ENCODE measurements around the gene ERBIN. TPM values are rescaled to one million over a fixed set of nuclear protein-coding genes. Genes with fewer than 3 reads are reported as not detected.

The ERBIN gene
- total and polyA plus RNA-seq, 2 of the 13 experiments (the other 11 are each of a cell fraction or from before 2014, with no cell fraction given), result 14.4 to 41.7 TPM

GRCh38 chr5:65925601-65926275, 637 bp upstream of the ERBIN start (continued):
- no peak; the same call in 1 of the 2 replicates for TF ChIP-seq ZBED4 (CRISPR knock-in tag; IDR thresholded peaks at IDR 0.05; ENCODE audit: borderline replicate concordance)
- no peak for TF ChIP-seq ZFAT (CRISPR knock-in tag; conservative IDR thresholded peaks at IDR 0.05)
- 0 out of 2 replicates have a peak, but pooled peaks have one; percentile 47 for TF ChIP-seq ZNF253 (CRISPR knock-in tag; IDR thresholded peaks at IDR 0.05; ENCODE audit: borderline replicate concordance)
- TF ChIP-seq FOXA3 (CRISPR knock-in tag; IDR thresholded peaks at IDR 0.05), result no peak; the same call in 1 of the 2 replicates
- peak; percentile 72; the same call in 1 of the 2 replicates for TF ChIP-seq SALL2 (CRISPR knock-in tag; IDR thresholded peaks at IDR 0.05)
- 0 out of 2 replicates have a peak, but pooled peaks have one; percentile 17 for TF ChIP-seq ZNF572 (CRISPR knock-in tag; IDR thresholded peaks at IDR 0.05)
- no peak for TF ChIP-seq LRRFIP1 (CRISPR knock-in tag; conservative IDR thresholded peaks at IDR 0.05)
- peak in 1 of 2 experiments; percentile 4; a peak in 1 of 4 replicates for TF ChIP-seq REST (IDR thresholded peaks at IDR 0.05; ENCODE audit: borderline replicate concordance in 1 of 2, low read depth in 1 of 2, low read length in 2 of 2)
- TF ChIP-seq ZNF775 (CRISPR knock-in tag; IDR thresholded peaks at IDR 0.05; ENCODE audit: borderline replicate concordance), result no peak
- TF ChIP-seq TEAD3 (CRISPR knock-in tag; optimal IDR thresholded peaks at IDR 0.05; ENCODE audit: borderline replicate concordance), result peak; percentile 59
- TF ChIP-seq TSC22D2 (CRISPR knock-in tag; IDR thresholded peaks at IDR 0.05; ENCODE audit: borderline replicate concordance), result peak; percentile 20; the same call in 1 of the 2 replicates
- TF ChIP-seq THRA (CRISPR knock-in tag; IDR thresholded peaks at IDR 0.05; ENCODE audit: borderline replicate concordance), result peak; percentile 51
- TF ChIP-seq RFX5 (IDR thresholded peaks at IDR 0.05; ENCODE audit: low read depth, low read length), result no peak
- no peak for TF ChIP-seq ZNF850 (CRISPR knock-in tag; conservative IDR thresholded peaks at IDR 0.05)
- TF ChIP-seq ATRX (CRISPR knock-in tag; IDR thresholded peaks at IDR 0.05; ENCODE audit: borderline replicate concordance), result no peak

All from HepG2 (cell line).